NB4 (cell line): ENCODE data around the gene STX10.

Source experiments
- CTCF ChIP-seq: IDR thresholded peaks from one replicate; pipeline ENCODE4 v1.5.1; 2012; ENCODE audit warnings: low read depth, low read length
- MYC ChIP-seq: IDR thresholded peaks from 2 replicates; pipeline ENCODE4 v1.6.1; 2011; ENCODE audit warnings: low read depth, low read length

GRCh38 chr19:13117176-13117771 is 32.9 kb downstream of the STX10 start:
- TF ChIP-seq MYC = no peak
- TF ChIP-seq CTCF = no peak
